ENCODE data around the gene CELF4. TPM values are rescaled to one million over a fixed set of nuclear protein-coding genes. Genes with fewer than 3 reads are reported as not detected.
"Not testable (repeated sequence)": the region's sequence is repeated elsewhere in the genome, so short reads cannot be mapped to it uniquely, and the experiment has no call there.

Gene CELF4
- total RNA-seq, 2 donors from 2014 or later = 0.85 to 1.8 TPM

GRCh38 chr18:37361335-37362157 lies 204.1 kb downstream of the CELF4 start:
- no peak for DNase-seq
- ATAC-seq = no peak
- intact Hi-C loops (cut with DNase I, micrococcal nuclease) = no loop called here

- DNase-seq; intact Hi-C loops (cut with DNase I, micrococcal nuclease); ATAC-seq: not testable (repeated sequence)
These were observed 207.5 kb downstream of the CELF4 start for GRCh38 chr18:37358061-37358460.

GRCh38 chr18:37355772-37356171 lies 209.8 kb downstream of the CELF4 start:
- no peak for ATAC-seq
- intact Hi-C loops (cut with DNase I, micrococcal nuclease) = no loop called here
- DNase-seq = no peak

- intact Hi-C loops (cut with DNase I, micrococcal nuclease) = no loop called here
- ATAC-seq = no peak
- DNase-seq = no peak
These were observed 214.5 kb downstream of the CELF4 start for GRCh38 chr18:37351110-37351509.

GRCh38 chr18:37348729-37349128 lies 216.9 kb downstream of the CELF4 start:
- intact Hi-C loops (cut with DNase I, micrococcal nuclease) = no loop called here
- ATAC-seq (no peak), DNase-seq (no peak)

GRCh38 chr18:37346048-37346447 lies 219.6 kb downstream of the CELF4 start:
- DNase-seq (no peak), ATAC-seq (no peak)
- intact Hi-C loops (cut with DNase I, micrococcal nuclease) = no loop called here

GRCh38 chr18:37343542-37343851 lies 222.1 kb downstream of the CELF4 start:
- ATAC-seq = no peak
- DNase-seq = no peak
- intact Hi-C loops (cut with DNase I, micrococcal nuclease) = no loop called here

GRCh38 chr18:37341473-37342086 lies 224.0 kb downstream of the CELF4 start:
- intact Hi-C loops (cut with DNase I, micrococcal nuclease) = no loop called here
- no peak for ATAC-seq
- no peak for DNase-seq

- intact Hi-C loops (cut with DNase I, micrococcal nuclease) = no loop called here
- DNase-seq (no peak), ATAC-seq (no peak)
These were observed 224.6 kb downstream of the CELF4 start for GRCh38 chr18:37341016-37341415.

GRCh38 chr18:37339701-37340215 lies 225.8 kb downstream of the CELF4 start:
- DNase-seq (no peak), ATAC-seq (no peak)
- intact Hi-C loops (cut with DNase I, micrococcal nuclease) = no loop called here

GRCh38 chr18:37336568-37337285 lies 228.9 kb downstream of the CELF4 start:
- ATAC-seq = no peak
- intact Hi-C loops (cut with DNase I, micrococcal nuclease) = no loop called here

GRCh38 chr18:37335409-37335736 lies 230.2 kb downstream of the CELF4 start:
- DNase-seq = no peak
- no peak for ATAC-seq
- intact Hi-C loops (cut with DNase I, micrococcal nuclease) = no loop called here

More at GRCh38 chr18:37336568-37337285, 228.9 kb downstream of the CELF4 start:
- no peak for DNase-seq

- intact Hi-C loops (cut with DNase I, micrococcal nuclease) = no loop called here
- ATAC-seq = no peak
- no peak for DNase-seq
These were observed 230.8 kb downstream of the CELF4 start for GRCh38 chr18:37334631-37335408.

- ATAC-seq (no peak), DNase-seq (no peak)
- intact Hi-C loops (cut with DNase I, micrococcal nuclease) = no loop called here
These were observed 232.8 kb downstream of the CELF4 start for GRCh38 chr18:37332628-37333420.

GRCh38 chr18:37332219-37332618 lies 233.4 kb downstream of the CELF4 start:
- no peak for DNase-seq
- ATAC-seq = no peak
- intact Hi-C loops (cut with DNase I, micrococcal nuclease) = no loop called here

GRCh38 chr18:37330173-37330572 lies 235.4 kb downstream of the CELF4 start:
- no peak for DNase-seq
- intact Hi-C loops (cut with DNase I, micrococcal nuclease) = no loop called here
- ATAC-seq = no peak

GRCh38 chr18:37328946-37329719 lies 236.5 kb downstream of the CELF4 start:
- no peak for DNase-seq
- no peak for ATAC-seq
- intact Hi-C loops (cut with DNase I, micrococcal nuclease) = no loop called here

Data from left colon (tissue), 2 donors.